Stimulated activated naive B cell treated with anti-CD40 and anti-IgM and Interleukin-4, amounts not matched to agents 10 μg/mL and 1 μg/mL and 100 μg/mL, for 72 hours (primary cell): Measurements from ENCODE around the gene ITIH5.

Source experiments
- ATAC-seq, 2 donors: fragments of 150-1000 bp; cut with Tn5 transposase; replicated peaks; 2 replicates each; pipeline ENCODE4 v1.10.0; 2021; ENCODE audit warnings: moderate library complexity in 1 of 2
- DNase-seq: peaks from one replicate; pipeline ENCODE4 v3.0.0; 2021
- H3K27ac Mint-ChIP-seq: one replicate; pipeline ENCODE4 v1.8.0; 2022; ENCODE audit warnings: mild to moderate bottlenecking, mixed read lengths
- H3K27me3 Mint-ChIP-seq, 2 donors: one replicate each; pipeline ENCODE4 v1.8.0; 2022; ENCODE audit warnings: mixed read lengths in 2 of 2
- H3K36me3 Mint-ChIP-seq, 2 donors: one replicate each; pipeline ENCODE4 v1.8.0; 2022; ENCODE audit warnings: mixed read lengths in 2 of 2, mild to moderate bottlenecking in 1 of 2
- H3K4me1 Mint-ChIP-seq, 2 donors: one replicate each; pipeline ENCODE4 v1.8.0; 2022; ENCODE audit warnings: mixed read lengths in 2 of 2, mild to moderate bottlenecking in 1 of 2
- H3K4me3 Mint-ChIP-seq, 2 donors: one replicate each; pipeline ENCODE4 v1.8.0; 2022; ENCODE audit warnings: mild to moderate bottlenecking in 2 of 2, mixed read lengths in 2 of 2, moderate library complexity in 1 of 2
- H3K9me3 Mint-ChIP-seq, 2 donors: one replicate each; pipeline ENCODE4 v1.8.0; 2022; ENCODE audit warnings: mixed read lengths in 2 of 2, mild to moderate bottlenecking in 1 of 2

The ITIH5 gene

GRCh38 chr10:7626283-7626682 lies 40.5 kb downstream of the ITIH5 start:
- H3K27me3 Mint-ChIP-seq = peaks cover 4 to 7% of the 10 kb centered on the region in 2 donors
- no peaks in the 10 kb centered on the region for H3K9me3 Mint-ChIP-seq
- H3K36me3 Mint-ChIP-seq = no peaks in the 10 kb centered on the region
- DNase-seq = no peak
- H3K4me3 Mint-ChIP-seq = no peak overlapping the region
- no peaks in the 10 kb centered on the region for H3K4me1 Mint-ChIP-seq
- ATAC-seq = no peak
- no peak overlapping the region for H3K27ac Mint-ChIP-seq

- ATAC-seq = no peak
- Mint-ChIP-seq H3K4me1 (no peaks in the 10 kb centered on the region), H3K9me3 (no peaks in the 10 kb centered on the region), H3K4me3 (no peak overlapping the region), H3K27ac (no peak overlapping the region), H3K36me3 (no peaks in the 10 kb centered on the region), H3K27me3 (peaks cover 4 to 7% of the 10 kb centered on the region in 2 donors)
- DNase-seq = no peak
Measured at GRCh38 chr10:7625836-7626235, 40.9 kb downstream of the ITIH5 start.

- Mint-ChIP-seq H3K27me3 (peaks cover 7% of the 10 kb centered on the region in 2 donors), H3K4me1 (no peaks in the 10 kb centered on the region), H3K27ac (no peak overlapping the region), H3K36me3 (no peaks in the 10 kb centered on the region), H3K4me3 (no peak overlapping the region), H3K9me3 (no peaks in the 10 kb centered on the region)
- ATAC-seq (no peak), DNase-seq (no peak)
Measured at GRCh38 chr10:7625009-7625408, 41.8 kb downstream of the ITIH5 start.

- Mint-ChIP-seq H3K9me3 (no peaks in the 10 kb centered on the region), H3K4me3 (no peak overlapping the region), H3K27me3 (peaks cover 7% of the 10 kb centered on the region in 2 donors), H3K4me1 (peaks cover 3 to 10% of the 10 kb centered on the region in 2 donors), H3K27ac (no peak overlapping the region), H3K36me3 (no peaks in the 10 kb centered on the region)
- DNase-seq (no peak), ATAC-seq (no peak)
Measured at GRCh38 chr10:7622969-7623368, 43.8 kb downstream of the ITIH5 start.

GRCh38 chr10:7618461-7618860 lies 48.3 kb downstream of the ITIH5 start:
- Mint-ChIP-seq H3K9me3 (no peaks in the 10 kb centered on the region), H3K4me3 (no peak overlapping the region), H3K27me3 (peaks cover 7% of the 10 kb centered on the region in 2 donors), H3K4me1 (peaks cover 3 to 10% of the 10 kb centered on the region in 2 donors), H3K36me3 (no peaks in the 10 kb centered on the region), H3K27ac (no peak overlapping the region)
- DNase-seq = no peak
- ATAC-seq = no peak

GRCh38 chr10:7611909-7612308 lies 54.9 kb downstream of the ITIH5 start:
- Mint-ChIP-seq H3K4me1 (no peaks in the 10 kb centered on the region), H3K9me3 (no peaks in the 10 kb centered on the region), H3K4me3 (no peak overlapping the region), H3K27me3 (no peaks in the 10 kb centered on the region), H3K36me3 (no peaks in the 10 kb centered on the region), H3K27ac (no peak overlapping the region)
- ATAC-seq (no peak), DNase-seq (no peak)

- no peak for ATAC-seq
- Mint-ChIP-seq H3K4me1 (no peaks in the 10 kb centered on the region), H3K27ac (no peak overlapping the region), H3K36me3 (no peaks in the 10 kb centered on the region), H3K9me3 (no peaks in the 10 kb centered on the region), H3K4me3 (no peak overlapping the region), H3K27me3 (no peaks in the 10 kb centered on the region)
- DNase-seq = no peak
Measured at GRCh38 chr10:7610651-7611389, 55.9 kb downstream of the ITIH5 start.

GRCh38 chr10:7610026-7610425 lies 56.7 kb downstream of the ITIH5 start:
- DNase-seq = no peak
- Mint-ChIP-seq H3K27ac (no peak overlapping the region), H3K27me3 (no peaks in the 10 kb centered on the region), H3K4me1 (no peaks in the 10 kb centered on the region), H3K36me3 (no peaks in the 10 kb centered on the region), H3K9me3 (no peaks in the 10 kb centered on the region), H3K4me3 (no peak overlapping the region)
- ATAC-seq = no peak

- Mint-ChIP-seq H3K9me3 (no peaks in the 10 kb centered on the region), H3K36me3 (no peaks in the 10 kb centered on the region), H3K27me3 (no peaks in the 10 kb centered on the region), H3K4me3 (no peak overlapping the region), H3K4me1 (no peaks in the 10 kb centered on the region), H3K27ac (no peak overlapping the region)
- ATAC-seq (no peak), DNase-seq (no peak)
Measured at GRCh38 chr10:7609556-7609955, 57.2 kb downstream of the ITIH5 start.

GRCh38 chr10:7608001-7608400 lies 58.8 kb downstream of the ITIH5 start:
- no peak for ATAC-seq

GRCh38 chr10:7606951-7607404 lies 59.8 kb downstream of the ITIH5 start:
- Mint-ChIP-seq H3K4me3 (no peak overlapping the region), H3K27ac (no peak overlapping the region)

More at GRCh38 chr10:7608001-7608400, 58.8 kb downstream of the ITIH5 start:
- DNase-seq = no peak
- Mint-ChIP-seq H3K4me3 (no peak overlapping the region), H3K36me3 (no peaks in the 10 kb centered on the region), H3K9me3 (no peaks in the 10 kb centered on the region), H3K27me3 (no peaks in the 10 kb centered on the region), H3K4me1 (no peaks in the 10 kb centered on the region), H3K27ac (no peak overlapping the region)

GRCh38 chr10:7605565-7606295 lies 61.0 kb downstream of the ITIH5 start:
- Mint-ChIP-seq H3K9me3 (no peaks in the 10 kb centered on the region), H3K36me3 (no peaks in the 10 kb centered on the region), H3K27me3 (no peaks in the 10 kb centered on the region), H3K27ac (no peak overlapping the region), H3K4me3 (no peak overlapping the region), H3K4me1 (no peaks in the 10 kb centered on the region)
- DNase-seq (no peak), ATAC-seq (no peak)

More at GRCh38 chr10:7606951-7607404, 59.8 kb downstream of the ITIH5 start:
- H3K9me3 Mint-ChIP-seq = no peaks in the 10 kb centered on the region
- H3K36me3 Mint-ChIP-seq = no peaks in the 10 kb centered on the region
- H3K27me3 Mint-ChIP-seq = no peaks in the 10 kb centered on the region
- DNase-seq (no peak), ATAC-seq (no peak)
- no peaks in the 10 kb centered on the region for H3K4me1 Mint-ChIP-seq

GRCh38 chr10:7601023-7601656 lies 65.6 kb downstream of the ITIH5 start:
- H3K4me3 Mint-ChIP-seq = no peak overlapping the region
- H3K27me3 Mint-ChIP-seq = no peaks in the 10 kb centered on the region
- H3K4me1 Mint-ChIP-seq = no peaks in the 10 kb centered on the region
- H3K9me3 Mint-ChIP-seq = no peaks in the 10 kb centered on the region
- DNase-seq = no peak
- H3K36me3 Mint-ChIP-seq = no peaks in the 10 kb centered on the region
- H3K27ac Mint-ChIP-seq = no peak overlapping the region
- ATAC-seq = no peak

GRCh38 chr10:7598771-7599170 lies 68.0 kb downstream of the ITIH5 start:
- no peaks in the 10 kb centered on the region for H3K4me1 Mint-ChIP-seq
- no peaks in the 10 kb centered on the region for H3K9me3 Mint-ChIP-seq
- no peak overlapping the region for H3K4me3 Mint-ChIP-seq
- H3K27me3 Mint-ChIP-seq = no peaks in the 10 kb centered on the region
- H3K36me3 Mint-ChIP-seq = no peaks in the 10 kb centered on the region
- no peak overlapping the region for H3K27ac Mint-ChIP-seq
- no peak for ATAC-seq
- DNase-seq = no peak

- H3K27me3 Mint-ChIP-seq = peaks cover 0 to 3% of the 10 kb centered on the region in 2 donors
- H3K4me1 Mint-ChIP-seq = no peaks in the 10 kb centered on the region
- no peak for ATAC-seq
- H3K4me3 Mint-ChIP-seq = no peak overlapping the region
- H3K27ac Mint-ChIP-seq = no peak overlapping the region
- no peaks in the 10 kb centered on the region for H3K9me3 Mint-ChIP-seq
- no peaks in the 10 kb centered on the region for H3K36me3 Mint-ChIP-seq
- no peak for DNase-seq
Measured at GRCh38 chr10:7596356-7596755, 70.4 kb downstream of the ITIH5 start.
